ENCODE results near the gene COMMD3.
A peak's percentile ranks its signal among the peaks of the same experiment; 100 is the strongest.

COMMD3 gene

DNA sequence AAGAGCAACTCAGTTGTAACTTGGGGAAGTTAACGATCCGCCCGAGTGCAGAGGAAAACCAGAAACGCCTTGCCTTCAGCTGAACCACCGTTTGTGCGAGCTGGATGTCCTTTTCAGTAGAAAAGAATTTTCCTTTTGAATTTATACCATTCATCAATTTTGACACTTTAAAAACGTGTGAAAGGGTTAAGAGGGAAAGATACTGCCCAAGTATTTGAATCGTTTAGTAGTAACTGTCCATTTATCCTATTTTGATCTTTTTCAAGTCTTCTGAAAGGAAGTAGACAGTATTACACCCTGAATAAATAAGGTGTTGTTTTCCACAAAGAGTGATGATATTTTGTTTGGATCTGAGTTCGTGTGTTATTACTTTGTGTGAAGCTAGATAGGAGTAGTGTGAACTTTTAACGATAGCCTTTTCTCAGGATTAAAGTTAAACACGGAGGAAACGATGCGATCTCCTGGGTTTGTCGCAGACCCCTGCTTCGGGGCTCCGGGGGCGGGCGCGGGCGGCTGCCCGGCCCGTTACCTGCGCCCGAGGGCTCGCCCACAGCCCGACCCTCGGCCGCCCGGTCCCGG lies 3.9 kb downstream of the COMMD3 start:
- no peak for DNase-seq (ENCODE audit: low read depth)

DNA sequence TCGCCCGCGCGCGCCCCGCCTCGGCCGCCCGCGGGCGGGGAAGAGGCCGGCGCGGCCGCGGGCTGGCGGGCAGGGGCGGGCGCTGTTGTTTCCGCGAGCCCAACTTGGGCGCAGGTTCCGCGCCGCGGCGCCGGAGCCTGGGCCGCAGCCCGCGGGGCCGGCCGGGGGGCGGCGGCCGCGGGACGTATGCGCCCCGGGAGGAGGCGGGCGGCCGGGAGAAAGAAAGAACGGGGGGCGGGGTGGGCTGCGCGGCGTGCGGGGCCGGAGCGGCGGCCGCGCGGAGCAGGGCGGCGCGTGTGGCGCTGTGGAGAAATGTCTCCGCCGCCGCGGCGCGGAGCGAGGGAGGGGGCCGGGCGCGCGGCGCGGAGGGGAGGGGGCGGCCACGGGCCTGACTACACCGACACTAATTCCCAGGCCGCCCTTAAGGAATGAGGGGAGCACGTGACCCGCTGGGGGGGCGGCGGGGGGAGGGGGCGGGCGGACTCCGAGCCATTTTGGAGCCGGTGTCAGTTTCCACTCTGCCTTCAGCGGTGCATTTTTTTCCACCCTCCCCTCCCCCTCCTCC lies 4.5 kb downstream of the COMMD3 start, which contains the start of gene BMI1:
TSS of gene BMI1 (plus strand) at position 509 of the 565 bp plus-strand sequence. CDS start 5,351 bp downstream, outside the sequence.
- peak; percentile 59 for DNase-seq (ENCODE audit: low read depth)

- peak; percentile 57 for DNase-seq (ENCODE audit: low read depth)
Measured at GRCh38 chr10:22321156-22321923, 5.2 kb downstream of the COMMD3 start.

- DNase-seq (ENCODE audit: low read depth) = peak; percentile 26
Measured at GRCh38 chr10:22321924-22322640, 5.9 kb downstream of the COMMD3 start.

GRCh38 chr10:22322641-22323160 lies 6.5 kb downstream of the COMMD3 start:
- DNase-seq (ENCODE audit: low read depth) = no peak

DNA sequence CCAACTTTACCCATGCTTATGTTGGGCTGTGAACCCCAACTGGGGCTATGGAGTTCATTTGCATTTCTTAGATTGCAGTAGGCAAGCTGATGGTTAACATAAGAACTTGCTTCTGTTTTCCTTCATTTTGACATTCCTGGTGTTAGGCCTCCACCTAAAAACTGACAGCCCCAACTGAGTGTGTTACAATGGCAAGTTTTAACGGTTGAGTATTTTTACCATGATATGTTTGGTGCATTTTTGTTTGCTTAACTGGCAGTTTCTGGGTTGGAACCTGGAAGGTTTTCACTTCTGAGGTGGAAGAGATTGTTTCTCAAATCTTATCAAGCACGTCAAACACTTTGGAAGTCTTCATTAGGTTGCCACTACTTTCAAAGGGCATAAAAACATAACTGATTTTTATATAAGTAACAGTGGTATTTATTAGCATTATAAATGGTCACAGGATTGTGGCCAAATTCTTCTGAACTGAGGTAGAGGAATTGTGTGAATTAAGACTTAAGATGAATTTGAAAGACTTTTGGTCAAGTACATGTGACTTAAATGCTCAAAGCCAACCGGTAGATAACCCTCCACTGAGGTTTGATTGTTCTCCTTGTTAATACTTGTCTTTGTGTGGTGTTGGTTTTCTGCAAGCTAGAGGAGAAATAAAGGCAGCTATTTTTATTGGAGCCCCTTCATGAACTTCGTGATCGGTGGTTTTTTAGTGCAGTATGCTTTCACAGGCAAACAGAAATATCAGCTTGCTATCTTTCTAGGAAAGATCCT lies 7.5 kb downstream of the COMMD3 start:
- DNase-seq (ENCODE audit: low read depth) = no peak

- no peak for DNase-seq (ENCODE audit: low read depth)
Measured at GRCh38 chr10:22324413-22324812, 8.2 kb downstream of the COMMD3 start.

- no peak for DNase-seq (ENCODE audit: low read depth)
Measured at GRCh38 chr10:22324893-22325271, 8.7 kb downstream of the COMMD3 start.

DNA sequence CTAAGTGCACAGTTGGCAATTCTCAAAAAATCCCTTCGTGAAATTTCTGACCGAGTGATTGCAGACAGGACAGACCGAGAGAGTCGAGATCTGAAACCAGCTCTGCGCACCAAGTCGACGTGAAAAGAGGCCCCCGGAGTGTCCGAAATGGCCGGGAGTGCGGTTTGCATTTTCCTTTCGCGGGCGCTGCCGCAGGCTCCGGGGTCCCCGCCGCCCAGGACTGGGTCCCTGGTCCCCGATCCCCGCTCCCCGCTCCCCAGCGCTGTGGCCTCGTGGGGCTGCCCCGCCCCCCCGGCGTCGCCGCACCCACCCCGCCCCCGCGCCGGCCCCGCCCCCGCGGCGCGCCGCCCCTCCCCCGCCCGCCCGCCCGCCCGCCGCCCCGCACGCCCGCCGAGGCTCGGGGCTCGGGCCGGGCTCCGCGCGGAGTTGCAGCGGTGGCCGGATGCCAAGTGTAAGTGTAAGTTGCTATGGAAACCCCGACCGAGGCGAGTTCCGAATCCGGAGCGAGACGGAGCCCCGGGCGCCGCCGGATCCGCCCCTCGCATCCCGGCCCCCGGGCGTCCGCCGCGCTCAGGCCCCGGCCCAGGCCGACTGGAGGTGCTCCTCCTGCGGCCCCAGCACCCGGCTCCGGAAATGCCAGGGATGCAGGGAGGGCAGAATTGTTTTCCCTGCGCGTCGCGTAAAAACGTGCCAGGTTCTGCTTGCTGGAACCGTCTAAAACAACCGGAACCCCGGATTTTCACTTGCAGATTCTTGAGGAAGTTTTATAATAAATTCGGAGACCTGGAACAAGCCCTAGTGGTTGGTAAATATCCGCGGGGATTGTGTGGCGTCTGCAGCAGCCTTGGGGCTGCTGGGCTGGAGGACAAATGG lies 9.3 kb downstream of the COMMD3 start:
- peak; percentile 63 for DNase-seq (ENCODE audit: low read depth)

DNA sequence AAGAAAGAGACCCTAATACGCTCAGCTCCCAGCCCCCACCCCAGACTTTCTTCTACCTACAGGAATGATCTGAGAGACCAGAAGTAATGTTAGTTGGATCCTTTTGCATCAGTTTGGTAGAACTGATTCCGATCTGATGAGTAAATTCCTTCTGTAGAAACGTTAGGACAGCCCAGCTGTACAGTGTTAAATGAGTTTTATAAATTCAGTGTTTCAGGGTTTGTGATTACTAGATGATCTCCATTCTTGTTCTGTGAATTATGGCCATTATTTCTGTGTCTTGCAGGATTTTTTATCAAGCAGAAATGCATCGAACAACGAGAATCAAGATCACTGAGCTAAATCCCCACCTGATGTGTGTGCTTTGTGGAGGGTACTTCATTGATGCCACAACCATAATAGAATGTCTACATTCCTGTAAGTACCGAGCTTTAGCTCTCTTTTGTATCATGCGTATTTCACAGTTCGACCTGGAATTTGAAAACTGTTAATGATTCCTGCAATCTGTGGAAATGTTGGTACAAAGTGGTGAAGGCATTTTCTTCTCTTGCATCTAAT lies 10.0 kb downstream of the COMMD3 start:
- no peak for DNase-seq (ENCODE audit: low read depth)

DNA sequence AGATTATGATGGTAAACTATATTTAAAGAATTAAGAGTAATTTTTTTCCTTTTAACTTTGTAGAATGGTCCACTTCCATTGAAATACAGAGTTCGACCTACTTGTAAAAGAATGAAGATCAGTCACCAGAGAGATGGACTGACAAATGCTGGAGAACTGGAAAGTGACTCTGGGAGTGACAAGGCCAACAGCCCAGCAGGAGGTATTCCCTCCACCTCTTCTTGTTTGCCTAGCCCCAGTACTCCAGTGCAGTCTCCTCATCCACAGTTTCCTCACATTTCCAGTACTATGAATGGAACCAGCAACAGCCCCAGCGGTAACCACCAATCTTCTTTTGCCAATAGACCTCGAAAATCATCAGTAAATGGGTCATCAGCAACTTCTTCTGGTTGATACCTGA lies 13.0 kb downstream of the COMMD3 start:
- DNase-seq (ENCODE audit: low read depth) = no peak

- no peak for DNase-seq (ENCODE audit: low read depth)
Measured at GRCh38 chr10:22332116-22332692, 16.0 kb downstream of the COMMD3 start.

- DNase-seq (ENCODE audit: low read depth) = no peak
Measured at GRCh38 chr10:22333167-22333974, 17.2 kb downstream of the COMMD3 start.

DNA sequence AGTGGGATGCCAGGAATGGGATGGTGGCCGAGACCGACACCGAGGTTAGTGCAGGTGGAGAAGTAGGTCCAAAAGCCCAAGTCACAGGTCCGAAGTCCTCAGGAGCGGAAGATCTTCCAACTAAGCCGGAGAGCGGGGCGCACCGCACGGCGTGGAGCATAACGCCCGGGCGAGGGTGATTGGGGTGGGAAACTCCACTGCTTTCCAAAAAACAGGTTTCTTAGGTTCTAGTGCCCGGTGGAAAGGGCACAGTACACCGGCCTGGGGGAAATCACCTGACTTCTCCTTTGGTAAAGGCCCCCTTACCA lies 17.7 kb downstream of the COMMD3 start:
- DNase-seq (ENCODE audit: low read depth) = no peak

- DNase-seq (ENCODE audit: low read depth) = no peak
Measured at GRCh38 chr10:22334414-22335172, 18.4 kb downstream of the COMMD3 start.

DNA sequence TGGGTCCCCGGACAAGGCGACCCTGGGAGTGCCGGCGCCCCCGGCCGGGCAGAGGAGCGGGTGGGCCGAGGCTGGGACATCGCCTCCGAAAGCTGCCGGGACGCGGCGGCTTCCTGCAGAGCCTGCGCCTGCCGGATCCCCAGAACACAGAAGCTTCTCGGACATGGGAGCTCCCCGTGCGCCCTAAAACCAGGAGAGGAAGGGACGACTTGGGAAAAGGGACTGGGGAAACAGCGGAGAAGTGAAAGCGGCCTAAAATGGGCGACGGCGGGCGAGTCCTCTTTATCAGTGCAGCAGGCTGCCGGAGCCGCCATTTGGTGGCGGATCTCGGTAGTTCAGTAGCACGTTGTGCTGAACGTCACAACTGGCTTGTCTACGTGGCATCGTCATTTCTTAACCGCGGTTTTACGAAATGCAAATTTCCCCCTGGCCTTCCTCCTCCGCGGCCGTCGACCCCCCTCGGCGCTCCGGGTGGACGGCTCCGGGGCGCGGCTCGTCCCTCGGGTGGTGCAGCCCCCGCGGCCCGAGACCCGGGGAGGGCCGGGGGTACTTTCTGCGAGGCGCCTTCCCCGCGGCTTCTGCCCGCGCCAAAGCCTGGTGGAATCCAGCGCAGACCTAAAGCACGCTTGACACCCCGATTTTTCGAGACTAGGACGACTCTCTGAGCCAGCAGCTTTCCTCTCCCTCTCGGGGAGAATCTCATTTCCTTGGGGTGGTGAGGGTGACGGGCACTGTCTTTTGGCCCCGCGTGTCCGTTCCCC lies 19.2 kb downstream of the COMMD3 start:
- peak; percentile 50 for DNase-seq (ENCODE audit: low read depth)

DNA sequence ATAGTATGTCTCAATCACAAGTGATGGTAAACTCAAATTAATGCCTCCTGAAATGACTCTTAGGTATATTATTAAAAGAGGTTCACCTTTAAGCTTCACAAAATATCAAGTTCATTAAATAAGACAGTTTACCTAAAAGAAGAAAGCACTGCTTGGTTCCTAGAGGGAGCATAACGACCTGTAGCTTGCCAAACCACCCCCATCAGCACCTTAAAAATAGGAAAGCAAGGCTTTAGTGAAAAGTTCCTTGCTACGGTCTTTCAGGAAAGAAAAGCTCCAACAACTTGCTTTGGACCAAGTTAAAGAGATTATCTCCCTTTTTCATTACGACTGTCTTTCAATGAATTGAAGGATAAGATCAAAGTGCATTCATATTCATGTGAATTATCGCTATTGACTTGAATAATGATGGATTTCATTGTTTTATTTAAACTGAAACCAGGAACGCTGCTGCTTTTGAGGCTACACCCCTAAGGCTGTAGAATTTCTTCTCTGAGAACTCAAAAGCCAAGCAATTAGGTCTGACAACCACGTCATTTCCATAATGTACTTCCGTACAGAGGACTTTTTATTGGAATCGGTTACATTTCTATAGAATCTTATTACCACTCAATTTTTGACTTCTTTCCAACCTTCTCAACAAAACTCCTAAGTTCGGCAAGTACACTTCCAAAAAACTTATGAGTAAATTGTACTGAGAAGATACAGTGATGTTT lies 22.2 kb downstream of the COMMD3 start:
- no peak for DNase-seq (ENCODE audit: low read depth)

Data from activated T-helper 9 cell treated with anti-CD3 and anti-CD28 coated beads, Interleukin-2, amount 50 U/mL, for 16 hours (primary cell).